ENCODE measurements around the gene SCGB2B2. TPM values are rescaled to one million over a fixed set of nuclear protein-coding genes. Genes with fewer than 3 reads are reported as not detected.

SCGB2B2 gene
- total RNA-seq, 1 donor from 2014 or later, result not detected

GRCh38 chr19:34655651-34656050 lies 21.3 kb downstream of the SCGB2B2 start:
- Histone ChIP-seq H3K36me3 (no peaks in the 10 kb centered on the region), H3K27ac (replicated peaks) (no peak overlapping the region), H3K4me3 (no peak overlapping the region), H3K9me3 (replicated peaks) (peaks cover 7% of the 10 kb centered on the region), H3K4me1 (no peaks in the 10 kb centered on the region), H3K27me3 (ENCODE audit: low read depth) (no peaks in the 10 kb centered on the region)
- DNase-seq, result no peak
- intact Hi-C loops (cut with micrococcal nuclease), result no loop called here
- TF ChIP-seq CTCF (IDR thresholded peaks at IDR 0.05; ENCODE audit: borderline replicate concordance), result no peak

GRCh38 chr19:34654796-34655195 lies 22.2 kb downstream of the SCGB2B2 start:
- no peaks in the 10 kb centered on the region for H3K4me1 ChIP-seq
- H3K27ac ChIP-seq (replicated peaks), result no peak overlapping the region
- H3K4me3 ChIP-seq, result no peak overlapping the region
- H3K27me3 ChIP-seq (ENCODE audit: low read depth), result no peaks in the 10 kb centered on the region
- H3K36me3 ChIP-seq, result no peaks in the 10 kb centered on the region
- TF ChIP-seq CTCF (IDR thresholded peaks at IDR 0.05; ENCODE audit: borderline replicate concordance), result no peak
- intact Hi-C loops (cut with micrococcal nuclease), result no loop called here
- H3K9me3 ChIP-seq (replicated peaks), result peaks cover 7% of the 10 kb centered on the region
- DNase-seq, result no peak

- TF ChIP-seq CTCF (IDR thresholded peaks at IDR 0.05; ENCODE audit: borderline replicate concordance), result no peak
- H3K27me3 ChIP-seq (ENCODE audit: low read depth), result no peaks in the 10 kb centered on the region
- H3K4me1 ChIP-seq, result no peaks in the 10 kb centered on the region
- H3K9me3 ChIP-seq (replicated peaks), result peaks cover 7% of the 10 kb centered on the region
- intact Hi-C loops (cut with micrococcal nuclease), result no loop called here
- H3K4me3 ChIP-seq, result no peak overlapping the region
- no peaks in the 10 kb centered on the region for H3K36me3 ChIP-seq
- no peak overlapping the region for H3K27ac ChIP-seq (replicated peaks)
- no peak for DNase-seq
Observed at GRCh38 chr19:34651747-34652146, 25.2 kb downstream of the SCGB2B2 start.

- H3K4me3 ChIP-seq, result no peak overlapping the region
- H3K9me3 ChIP-seq (replicated peaks), result peaks cover 7% of the 10 kb centered on the region
- intact Hi-C loops (cut with micrococcal nuclease), result no loop called here
- DNase-seq, result no peak
- H3K4me1 ChIP-seq, result peaks cover 8% of the 10 kb centered on the region
- no peaks in the 10 kb centered on the region for H3K36me3 ChIP-seq
- H3K27me3 ChIP-seq (ENCODE audit: low read depth), result no peaks in the 10 kb centered on the region
- no peak overlapping the region for H3K27ac ChIP-seq (replicated peaks)
- TF ChIP-seq CTCF (IDR thresholded peaks at IDR 0.05; ENCODE audit: borderline replicate concordance), result no peak
Observed at GRCh38 chr19:34649886-34650543, 26.9 kb downstream of the SCGB2B2 start.

GRCh38 chr19:34645551-34645950 lies 31.4 kb downstream of the SCGB2B2 start:
- Histone ChIP-seq H3K4me3 (no peak overlapping the region), H3K36me3 (no peaks in the 10 kb centered on the region), H3K4me1 (peaks cover 11% of the 10 kb centered on the region), H3K27me3 (ENCODE audit: low read depth) (no peaks in the 10 kb centered on the region), H3K9me3 (replicated peaks) (no peaks in the 10 kb centered on the region), H3K27ac (replicated peaks) (no peak overlapping the region)
- no peak for TF ChIP-seq CTCF (IDR thresholded peaks at IDR 0.05; ENCODE audit: borderline replicate concordance)
- intact Hi-C loops (cut with micrococcal nuclease), result no loop called here
- DNase-seq, result no peak
